OCI-LY3 (cell line): Measurements from ENCODE around the gene IGHMBP2.

Experiments
- H2AFZ ChIP-seq: fragments of 200-600, 300-600 bp; shearing (Covaris generic); 2 replicates; pipeline ENCODE4 v1.6.0; 2014; ENCODE audit warnings: antibody characterized with exemption, low read depth, low read length
- H3K27ac ChIP-seq: fragments of 200-600, 300-600 bp; sonication (generic); 2 replicates; pipeline ENCODE4 v1.5.1; 2014; ENCODE audit warnings: mild to moderate bottlenecking, low read length, moderate library complexity, mixed read lengths
- H3K27me3 ChIP-seq: fragments of 200-600, 300-600 bp; sonication (generic); 2 replicates; pipeline ENCODE4 v1.6.1; 2014; ENCODE audit warnings: low read depth, low read length, mixed read lengths
- H3K36me3 ChIP-seq: fragments of 200-600, 300-600 bp; sonication (generic); replicated peaks from 2 replicates; pipeline ENCODE3; 2014; ENCODE audit warnings: low read depth, low read length, mixed read lengths
- H3K4me1 ChIP-seq: fragments of 300-600, 200-600 bp; sonication (generic); 2 replicates; pipeline ENCODE4 v1.6.1; 2014; ENCODE audit warnings: low read length, mixed read lengths
- H3K4me2 ChIP-seq: fragments of 200-600, 300-600 bp; sonication (generic); 2 replicates; pipeline ENCODE4 v1.6.1; 2014; ENCODE audit warnings: low read length, mixed read lengths
- H3K4me3 ChIP-seq: fragments of 300-600, 200-600 bp; sonication (generic); 2 replicates; pipeline ENCODE4 v1.5.1; 2014; ENCODE audit warnings: antibody characterized with exemption, mild to moderate bottlenecking, low read length, moderate library complexity
- H3K79me2 ChIP-seq: fragments of 300-600, 200-600 bp; shearing (Covaris generic); 2 replicates; pipeline ENCODE4 v1.6.1; 2014; ENCODE audit warnings: mild to moderate bottlenecking, low read length, mixed read lengths
- H3K9ac ChIP-seq: fragments of 300-600, 200-600 bp; shearing (Covaris generic); 2 replicates; pipeline ENCODE4 v1.6.0; 2014; ENCODE audit warnings: mild to moderate bottlenecking, low read length, moderate library complexity
- H3K9me3 ChIP-seq: fragments of 200-600, 300-600 bp; shearing (Covaris generic); 2 replicates; pipeline ENCODE4 v1.6.1; 2014; ENCODE audit warnings: low read length, mixed read lengths; ENCODE audit not compliant: insufficient read depth
- H4K20me1 ChIP-seq: fragments of 200-600, 300-600 bp; sonication (generic); 2 replicates; pipeline ENCODE4 v1.6.1; 2016; ENCODE audit warnings: low read length, mixed read lengths; ENCODE audit not compliant: insufficient read depth
- EZH2phosphoT487 ChIP-seq: fragments of 200-600 bp; shearing (Covaris generic); IDR thresholded peaks from 2 replicates; pipeline ENCODE4 v1.6.1; 2018; ENCODE audit warnings: antibody characterized with exemption, mixed run types, low read depth
- TF ChIP-seq, protein P1 (sequence below): fragments of 200-600, 300-600 bp; sonication (generic); IDR thresholded peaks from 2 replicates; pipeline ENCODE4 v1.5.1; 2014; ENCODE audit warnings: antibody characterized with exemption, low read length, low read depth

IGHMBP2 gene

DNA sequence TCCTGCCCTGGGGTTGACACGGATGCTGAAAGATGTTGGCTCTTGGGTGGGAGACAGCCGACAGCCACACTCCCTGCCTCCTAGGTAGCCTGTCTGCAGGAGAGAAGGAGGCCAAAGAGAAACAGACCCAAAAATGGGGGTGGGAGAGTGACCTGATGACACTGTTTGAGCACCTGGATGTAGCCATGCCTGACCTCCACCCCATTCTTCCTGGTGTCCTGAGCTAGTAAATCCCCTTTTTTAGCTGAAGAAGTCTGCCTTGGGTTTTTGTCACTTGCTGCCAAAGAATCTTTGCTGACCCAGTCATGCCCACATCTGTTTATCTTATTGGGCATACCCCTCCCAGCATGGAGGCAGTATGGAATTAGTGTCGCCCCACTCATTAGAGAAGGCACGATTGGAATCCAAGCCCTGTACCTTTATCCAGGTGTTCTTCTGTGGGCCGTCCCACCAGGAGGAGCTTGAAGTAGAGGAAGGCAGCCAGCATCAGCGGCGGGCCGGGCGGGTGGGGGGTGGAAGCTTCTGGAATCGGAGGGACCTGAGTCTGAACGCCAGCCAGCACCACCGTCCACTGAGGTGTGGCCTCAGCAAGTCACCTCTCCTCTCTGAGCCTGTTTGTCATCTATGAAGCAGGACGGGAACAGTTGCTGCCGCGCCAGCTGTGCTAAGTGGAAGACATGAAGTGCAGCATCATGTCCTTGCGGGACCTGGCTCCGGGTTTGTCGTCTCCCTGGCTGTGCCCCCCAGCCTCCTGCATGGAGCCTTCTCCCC, 37.8 kb downstream of the IGHMBP2 start:
- TF ChIP-seq, protein P1, sequence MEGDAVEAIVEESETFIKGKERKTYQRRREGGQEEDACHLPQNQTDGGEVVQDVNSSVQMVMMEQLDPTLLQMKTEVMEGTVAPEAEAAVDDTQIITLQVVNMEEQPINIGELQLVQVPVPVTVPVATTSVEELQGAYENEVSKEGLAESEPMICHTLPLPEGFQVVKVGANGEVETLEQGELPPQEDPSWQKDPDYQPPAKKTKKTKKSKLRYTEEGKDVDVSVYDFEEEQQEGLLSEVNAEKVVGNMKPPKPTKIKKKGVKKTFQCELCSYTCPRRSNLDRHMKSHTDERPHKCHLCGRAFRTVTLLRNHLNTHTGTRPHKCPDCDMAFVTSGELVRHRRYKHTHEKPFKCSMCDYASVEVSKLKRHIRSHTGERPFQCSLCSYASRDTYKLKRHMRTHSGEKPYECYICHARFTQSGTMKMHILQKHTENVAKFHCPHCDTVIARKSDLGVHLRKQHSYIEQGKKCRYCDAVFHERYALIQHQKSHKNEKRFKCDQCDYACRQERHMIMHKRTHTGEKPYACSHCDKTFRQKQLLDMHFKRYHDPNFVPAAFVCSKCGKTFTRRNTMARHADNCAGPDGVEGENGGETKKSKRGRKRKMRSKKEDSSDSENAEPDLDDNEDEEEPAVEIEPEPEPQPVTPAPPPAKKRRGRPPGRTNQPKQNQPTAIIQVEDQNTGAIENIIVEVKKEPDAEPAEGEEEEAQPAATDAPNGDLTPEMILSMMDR: no peak
- TF ChIP-seq EZH2phosphoT487: no peak
- Histone ChIP-seq H2AFZ (no peak overlapping the region), H3K4me1 (no peaks in the 10 kb centered on the region), H3K9ac (no peak overlapping the region), H4K20me1 (no peaks in the 10 kb centered on the region), H3K27ac (no peak overlapping the region), H3K79me2 (no peaks in the 10 kb centered on the region), H3K36me3 (peaks cover 17% of the 10 kb centered on the region), H3K4me2 (no peak overlapping the region), H3K27me3 (no peaks in the 10 kb centered on the region), H3K9me3 (no peaks in the 10 kb centered on the region), H3K4me3 (no peak overlapping the region)

DNA sequence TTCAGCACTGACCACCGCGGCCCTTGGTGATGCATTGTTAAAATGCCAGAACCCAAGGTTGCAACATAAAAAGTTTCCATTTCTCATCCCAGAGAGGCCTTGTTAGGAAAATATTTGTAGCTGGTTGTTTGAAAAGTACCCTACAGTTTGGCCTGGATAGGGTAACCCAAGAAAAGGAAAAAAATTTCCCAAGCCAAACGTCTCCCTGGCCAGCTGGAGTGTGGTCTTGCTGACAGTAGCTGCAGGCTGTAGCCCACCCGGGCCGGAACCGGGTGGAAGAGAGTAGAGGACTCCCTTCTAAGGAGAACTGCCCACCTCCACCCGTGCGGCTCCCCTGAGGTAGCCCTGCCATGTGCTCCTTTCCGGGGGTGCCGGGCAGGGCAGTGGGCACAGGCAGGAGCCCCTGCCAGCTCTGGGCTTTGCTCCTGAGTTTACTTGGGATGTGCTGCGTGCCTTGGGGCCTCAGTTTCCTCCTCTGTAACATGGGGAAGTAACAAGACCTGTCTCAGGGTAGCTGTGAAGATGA, 38.5 kb downstream of the IGHMBP2 start:
- no peak for TF ChIP-seq EZH2phosphoT487
- TF ChIP-seq, protein P1: no peak
- Histone ChIP-seq H4K20me1 (no peaks in the 10 kb centered on the region), H3K9ac (no peak overlapping the region), H3K9me3 (no peaks in the 10 kb centered on the region), H3K79me2 (no peaks in the 10 kb centered on the region), H3K36me3 (peaks cover 11% of the 10 kb centered on the region), H2AFZ (no peak overlapping the region), H3K27me3 (no peaks in the 10 kb centered on the region), H3K4me1 (no peaks in the 10 kb centered on the region), H3K4me2 (no peak overlapping the region), H3K27ac (no peak overlapping the region), H3K4me3 (no peak overlapping the region)

DNA sequence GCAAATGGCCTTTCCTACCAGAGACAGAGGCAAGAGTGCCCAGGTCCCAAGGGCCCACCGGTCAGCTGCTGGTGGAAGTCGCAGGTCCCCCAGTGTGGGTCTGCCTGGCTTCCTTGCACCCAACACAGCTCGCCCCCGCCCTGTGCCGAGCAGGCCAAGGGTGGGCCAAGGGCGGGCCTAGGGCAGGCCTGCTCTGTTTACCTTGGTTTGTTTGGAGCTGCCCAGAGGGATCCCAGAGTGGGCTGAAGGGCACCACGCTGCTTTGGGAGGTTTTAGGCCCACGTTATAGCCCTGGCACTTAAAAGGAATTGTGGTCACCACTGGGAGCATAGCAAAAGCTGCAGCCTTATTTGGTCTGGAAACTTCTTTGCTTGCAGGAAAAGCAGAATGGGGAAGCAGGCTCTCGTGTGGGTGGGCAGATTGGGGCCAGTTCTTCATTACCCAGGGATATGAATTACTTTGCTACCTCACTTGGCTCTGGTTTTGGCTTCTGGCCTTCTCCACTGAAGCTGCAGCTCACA, 39.1 kb downstream of the IGHMBP2 start:
- H3K79me2 ChIP-seq: no peaks in the 10 kb centered on the region
- H3K27me3 ChIP-seq: no peaks in the 10 kb centered on the region
- H3K9me3 ChIP-seq: no peaks in the 10 kb centered on the region
- no peak overlapping the region for H2AFZ ChIP-seq
- H3K4me3 ChIP-seq: no peak overlapping the region
- H3K4me1 ChIP-seq: no peaks in the 10 kb centered on the region
- no peak for TF ChIP-seq EZH2phosphoT487
- TF ChIP-seq, protein P1: no peak
- no peak overlapping the region for H3K9ac ChIP-seq
- H3K27ac ChIP-seq: no peak overlapping the region
- peaks cover 6% of the 10 kb centered on the region for H3K36me3 ChIP-seq
- H4K20me1 ChIP-seq: no peaks in the 10 kb centered on the region
- no peak overlapping the region for H3K4me2 ChIP-seq

DNA sequence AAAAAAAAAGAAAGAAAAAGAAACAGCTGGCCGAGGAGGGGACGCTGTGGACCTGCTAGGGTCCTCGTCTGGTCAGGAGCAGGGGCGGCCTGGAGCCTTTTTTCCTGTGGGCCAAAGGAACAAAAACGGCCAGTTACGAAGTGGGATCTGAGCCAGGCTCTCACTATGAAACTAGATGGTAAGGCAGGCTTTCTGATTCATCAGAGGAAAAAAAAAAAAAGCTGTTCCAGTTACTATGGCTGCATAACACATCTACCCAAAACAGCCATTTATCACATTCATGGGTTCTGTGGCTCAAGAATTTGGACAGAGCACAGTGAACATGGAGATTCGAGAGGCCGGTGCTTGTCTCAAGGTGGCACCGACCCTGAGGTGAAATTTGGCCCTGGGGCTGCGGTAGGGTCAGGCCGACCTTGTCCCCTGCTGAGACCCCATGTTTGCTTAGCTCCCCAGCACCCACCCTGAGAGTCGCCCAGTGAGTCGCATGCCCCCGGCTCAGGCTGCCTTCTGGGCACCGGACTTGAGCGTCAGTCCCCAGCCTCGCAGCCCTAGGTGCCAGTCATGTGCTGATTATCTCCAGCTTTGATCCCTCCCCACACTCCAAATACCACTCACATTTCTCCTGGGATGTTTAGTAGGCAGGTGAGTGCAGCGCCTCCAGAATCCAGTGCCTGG, 42.9 kb downstream of the IGHMBP2 start:
- Histone ChIP-seq H3K36me3 (no peaks in the 10 kb centered on the region), H3K4me1 (no peaks in the 10 kb centered on the region), H3K79me2 (no peaks in the 10 kb centered on the region), H3K9me3 (no peaks in the 10 kb centered on the region), H3K27me3 (no peaks in the 10 kb centered on the region), H3K4me3 (no peak overlapping the region), H3K27ac (no peak overlapping the region), H3K9ac (no peak overlapping the region), H3K4me2 (no peak overlapping the region), H2AFZ (no peak overlapping the region), H4K20me1 (no peaks in the 10 kb centered on the region)
- TF ChIP-seq EZH2phosphoT487: no peak
